AG04450 (cell line): ENCODE measurements around the gene TMEM9B. TPM values are rescaled to one million over a fixed set of nuclear protein-coding genes. Genes with fewer than 3 reads are reported as not detected.

Experiments used
- CTCF ChIA-PET: fragments of 300-600, 350-600 bp; formaldehyde crosslinking; extraction: SDS; loops from one replicate; lab custom pipeline; 2022; ENCODE audit warnings: antibody characterized with exemption, inconsistent platforms; lab: Charles Lee
- POLR2A ChIA-PET: fragments of 350-600 bp; formaldehyde crosslinking; extraction: SDS; loops from one replicate; lab custom pipeline; 2021; ENCODE audit warnings: antibody characterized with exemption, inconsistent platforms; lab: Yijun Ruan, JAX
- DNase-seq: peaks from one replicate; pipeline ENCODE4 v3.0.0-alpha.2; 2011; ENCODE audit warnings: low read depth, low spot score
- H3K27ac ChIP-seq: one replicate; pipeline ENCODE4 v1.5.1; 2012; ENCODE audit warnings: low read depth, low read length, control low read depth
- H3K27me3 ChIP-seq: one replicate; pipeline ENCODE4 v1.6.0; 2012; ENCODE audit warnings: low read length; ENCODE audit not compliant: control insufficient read depth, insufficient read depth
- H3K4me3 ChIP-seq: 2 replicates; pipeline ENCODE4 v1.5.1; 2011; ENCODE audit warnings: mild to moderate bottlenecking, low read depth, low read length, control low read depth
- H3K9me3 ChIP-seq: 2 replicates; pipeline ENCODE4 v1.5.1; 2012; ENCODE audit warnings: low read length; ENCODE audit not compliant: control insufficient read depth, insufficient read depth
- CTCF ChIP-seq: IDR thresholded peaks from 2 replicates; pipeline ENCODE4 v1.5.1; 2011; ENCODE audit warnings: low read depth, low read length, control low read depth, inconsistent platforms
- polyA plus RNA-seq: library from polyadenylated mRNA; depleted of rRNA; stranded (reverse); fragments of >200 nt; gene quantifications from 2 replicates; pipeline ENCODE4 v1.2.3, GENCODE V29; 2011

Gene TMEM9B
- polyA plus RNA-seq, 1 experiment = 53.9 TPM

DNA sequence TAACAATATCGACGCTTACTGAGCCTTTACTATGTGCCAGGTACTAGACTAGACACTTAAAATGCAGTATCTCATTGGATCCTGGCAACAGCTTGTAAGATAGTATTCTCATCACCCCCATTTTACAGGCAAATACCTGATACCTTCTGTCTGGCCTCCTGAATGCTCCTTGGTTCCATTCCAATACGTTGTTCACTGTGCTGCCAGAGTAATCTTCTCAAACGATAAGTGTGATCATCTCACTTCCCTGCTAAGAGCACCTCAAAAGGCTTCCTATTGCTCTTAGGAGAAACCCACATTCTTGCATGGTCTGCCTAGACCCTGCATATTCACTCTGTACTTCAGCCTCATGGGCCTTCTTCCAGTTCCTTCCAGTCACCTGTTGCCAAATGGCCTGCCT lies 40.8 kb upstream of the TMEM9B start:
- H3K27me3 ChIP-seq = peaks cover 27% of the 10 kb centered on the region
- ChIA-PET POLR2A (interaction anchor here (0.7 kb wide), 1 partner anchor 204 kb away, joined by 3 read pairs; no protein-coding TSS in a partner anchor), CTCF (interaction anchor here (2.9 kb wide), 1 partner anchor 11 kb away, joined by 16 read pairs; no protein-coding TSS in a partner anchor)
- H3K27ac ChIP-seq = no peak overlapping the region
- H3K4me3 ChIP-seq = no peak overlapping the region
- H3K9me3 ChIP-seq = peaks cover 3% of the 10 kb centered on the region; the same call in 1 of the 2 replicates
- no peak for DNase-seq
- TF ChIP-seq CTCF = no peak

GRCh38 chr11:9004183-9004926 lies 40.1 kb upstream of the TMEM9B start:
- peaks cover 27% of the 10 kb centered on the region for H3K27me3 ChIP-seq
- peaks cover 3% of the 10 kb centered on the region; the same call in 1 of the 2 replicates for H3K9me3 ChIP-seq
- no peak overlapping the region for H3K27ac ChIP-seq
- peak overlapping the region; percentile 62 for H3K4me3 ChIP-seq
- DNase-seq = no peak
- TF ChIP-seq CTCF = no peak
- ChIA-PET POLR2A (interaction anchor here (0.6 to 1.2 kb wide), 4 partner anchors 13 to 40 kb away, joined by 3 to 6 read pairs (median 3); partner anchors contain the start of gene TMEM9B), CTCF (interaction anchor here (1.0 to 1.1 kb wide), 2 partner anchors 12 to 134 kb away, joined by 3 read pairs; no protein-coding TSS in a partner anchor)

GRCh38 chr11:9003573-9004182 lies 39.4 kb upstream of the TMEM9B start, which contains the start of gene NRIP3:
TSS of gene NRIP3 (minus strand) at chr11:9004001. CDS start at chr11:9003935, 66 bp downstream.
- TF ChIP-seq CTCF = no peak
- H3K27me3 ChIP-seq = peaks cover 27% of the 10 kb centered on the region
- no peak for DNase-seq
- peaks cover 3% of the 10 kb centered on the region; the same call in 1 of the 2 replicates for H3K9me3 ChIP-seq
- H3K27ac ChIP-seq = no peak within 1 kb of the TSS
- H3K4me3 ChIP-seq = peak within 1 kb of the TSS; percentile 62
- CTCF ChIA-PET = interaction anchor here (1.0 to 1.1 kb wide), 2 partner anchors 12 to 134 kb away, joined by 3 read pairs; no protein-coding TSS in a partner anchor
- POLR2A ChIA-PET = interaction anchor here (0.6 to 1.2 kb wide), 4 partner anchors 13 to 39 kb away, joined by 3 to 6 read pairs (median 3); partner anchors contain the start of gene TMEM9B

- POLR2A ChIA-PET = interaction anchor here (0.7 to 1.2 kb wide), 3 partner anchors 34 to 305 kb away, joined by 3 to 7 read pairs (median 6); partner anchors contain the start of gene TMEM9B
- CTCF ChIA-PET = interaction anchor here (0.7 to 1.1 kb wide), 4 partner anchors 13 to 135 kb away, joined by 3 to 6 read pairs (median 4); no protein-coding TSS in a partner anchor
- no peak for TF ChIP-seq CTCF
- peak overlapping the region; percentile 62 for H3K4me3 ChIP-seq
- no peak for DNase-seq
- H3K9me3 ChIP-seq = peaks cover 3% of the 10 kb centered on the region; the same call in 1 of the 2 replicates
- no peak overlapping the region for H3K27ac ChIP-seq
- H3K27me3 ChIP-seq = peaks cover 27% of the 10 kb centered on the region
These were observed 38.8 kb upstream of the TMEM9B start for GRCh38 chr11:9002920-9003572.
